NCI-H2107 (cell line): Measurements from ENCODE around the gene SLC12A7.
"Not testable (repeated sequence)": the region's sequence is repeated elsewhere in the genome, so short reads cannot be mapped to it uniquely, and the experiment has no call there.

ENCODE experiments used
- DNase-seq: peaks from one replicate; lab custom pipeline; 2025; lab: John Stamatoyannopoulos, UW

The SLC12A7 gene

GRCh38 chr5:1095990-1096363, 15.9 kb downstream of the SLC12A7 start:
- no peak for DNase-seq

- DNase-seq: no peak
These were observed 16.4 kb downstream of the SLC12A7 start for GRCh38 chr5:1095302-1095989.

GRCh38 chr5:1094670-1095190, 17.1 kb downstream of the SLC12A7 start:
- no peak for DNase-seq

- DNase-seq: no peak
These were observed 18.5 kb downstream of the SLC12A7 start for GRCh38 chr5:1093361-1093760.

- DNase-seq: no peak
These were observed 19.7 kb downstream of the SLC12A7 start for GRCh38 chr5:1092122-1092521.

GRCh38 chr5:1091632-1092031, 20.2 kb downstream of the SLC12A7 start:
- no peak for DNase-seq

GRCh38 chr5:1090538-1090937, 21.3 kb downstream of the SLC12A7 start:
- no peak for DNase-seq

GRCh38 chr5:1089621-1090040, 22.2 kb downstream of the SLC12A7 start:
- no peak for DNase-seq

GRCh38 chr5:1089146-1089545, 22.7 kb downstream of the SLC12A7 start:
- no peak for DNase-seq

GRCh38 chr5:1088726-1089125, 23.1 kb downstream of the SLC12A7 start:
- no peak for DNase-seq

- DNase-seq: no peak
These were observed 23.8 kb downstream of the SLC12A7 start for GRCh38 chr5:1088031-1088430.

GRCh38 chr5:1087428-1087827, 24.4 kb downstream of the SLC12A7 start:
- DNase-seq: no peak

GRCh38 chr5:1086871-1087270, 25.0 kb downstream of the SLC12A7 start:
- no peak for DNase-seq

- no peak for DNase-seq
These were observed 25.7 kb downstream of the SLC12A7 start for GRCh38 chr5:1086137-1086536.

GRCh38 chr5:1085391-1085790, 26.5 kb downstream of the SLC12A7 start:
- DNase-seq: no peak

GRCh38 chr5:1083823-1084605, 27.8 kb downstream of the SLC12A7 start:
- no peak for DNase-seq

- not testable (repeated sequence) for DNase-seq
These were observed 28.8 kb downstream of the SLC12A7 start for GRCh38 chr5:1083026-1083425.

GRCh38 chr5:1081519-1081918, 30.3 kb downstream of the SLC12A7 start:
- DNase-seq: no peak

- DNase-seq: no peak
These were observed 31.4 kb downstream of the SLC12A7 start for GRCh38 chr5:1080432-1080831.

- no peak for DNase-seq
These were observed 31.9 kb downstream of the SLC12A7 start for GRCh38 chr5:1079961-1080360.

GRCh38 chr5:1079486-1079885, 32.4 kb downstream of the SLC12A7 start:
- no peak for DNase-seq

GRCh38 chr5:1078851-1079250, 33.0 kb downstream of the SLC12A7 start:
- no peak for DNase-seq

GRCh38 chr5:1078206-1078605, 33.7 kb downstream of the SLC12A7 start:
- no peak for DNase-seq
